ENCODE results near the gene BAIAP2. TPM values are rescaled to one million over a fixed set of nuclear protein-coding genes. Genes with fewer than 3 reads are reported as not detected.

BAIAP2 gene
- polyA plus RNA-seq, 2 of the 4 experiments (the other 2 are of a cell fraction) = 7.1 to 27.5 TPM

GRCh38 chr17:81080019-81080418, 45.1 kb downstream of the BAIAP2 start:
- Histone ChIP-seq H3K4me3 (no peak overlapping the region), H3K4me1 (no peaks in the 10 kb centered on the region), H3K9me3 (no peaks in the 10 kb centered on the region), H3K4me2 (no peak overlapping the region), H3K27ac (no peak overlapping the region)
- no peak for ATAC-seq
- DNase-seq (ENCODE audit: low read depth in 1 of 2, low spot score in 1 of 2) = no peak
- no peak for TF ChIP-seq CBX2 (IDR thresholded peaks at IDR 0.05; ENCODE audit: borderline replicate concordance, low read depth)
- TF ChIP-seq ZFP36 (IDR thresholded peaks at IDR 0.05; ENCODE audit: borderline replicate concordance, partially characterized antibody) = no peak
- no peak for TF ChIP-seq MAFK (IDR thresholded peaks at IDR 0.05; ENCODE audit: partially characterized antibody)
- no peak for TF ChIP-seq CHD4 (IDR thresholded peaks at IDR 0.05; ENCODE audit: borderline replicate concordance)
- TF ChIP-seq NR3C1 (IDR thresholded peaks at IDR 0.05) = no peak
- no peak for TF ChIP-seq NFE2L2 (conservative IDR thresholded peaks at IDR 0.05; ENCODE audit: low read length)
- TF ChIP-seq PBX3 (IDR thresholded peaks at IDR 0.05) = no peak
- TF ChIP-seq FOSB (CRISPR knock-in tag; IDR thresholded peaks at IDR 0.05) = no peak
- TF ChIP-seq KDM1A (IDR thresholded peaks at IDR 0.05; ENCODE audit: low read depth) = no peak
- TF ChIP-seq ZNF302 (CRISPR knock-in tag; IDR thresholded peaks at IDR 0.05) = no peak
- no peak for TF ChIP-seq TP53 (CRISPR knock-in tag; IDR thresholded peaks at IDR 0.05)
- no peak for TF ChIP-seq PHF8 (IDR thresholded peaks at IDR 0.05; ENCODE audit: borderline replicate concordance, low read depth)
- no peak for TF ChIP-seq RARB (CRISPR knock-in tag; IDR thresholded peaks at IDR 0.05)
- no peak for TF ChIP-seq E2F6 (IDR thresholded peaks at IDR 0.05; ENCODE audit: borderline replicate concordance, low read depth)
- TF ChIP-seq HOXB5 (CRISPR knock-in tag; IDR thresholded peaks at IDR 0.05) = no peak
- no peak for TF ChIP-seq SREBF2 (IDR thresholded peaks at IDR 0.05)
- TF ChIP-seq EHMT2 (IDR thresholded peaks at IDR 0.05; ENCODE audit: low read depth) = no peak
- TF ChIP-seq CTCF (IDR thresholded peaks at IDR 0.05) = no peak
- ChIA-PET POLR2A (no interaction called here), CTCF (interaction anchor here (1.5 to 4.0 kb wide), 7 partner anchors 9 to 56 kb away, joined by 4 to 23 read pairs (median 8); no protein-coding TSS in a partner anchor)
- no peak for FAIRE-seq
- WGBS (ENCODE audit: missing lambda C conversion rate) = 70% methylated on average over 19 of the region's 19 CpGs

GRCh38 chr17:81081222-81082176, 46.5 kb downstream of the BAIAP2 start:
- TF ChIP-seq USF2 (IDR thresholded peaks at IDR 0.05) (no peak), SREBF2 (IDR thresholded peaks at IDR 0.05) (no peak), ESRRA (IDR thresholded peaks at IDR 0.05; ENCODE audit: borderline replicate concordance, low read length) (no peak), FOSB (CRISPR knock-in tag; IDR thresholded peaks at IDR 0.05) (no peak), SMC3 (IDR thresholded peaks at IDR 0.05) (no peak), REST (IDR thresholded peaks at IDR 0.05) (no peak), POLR2AphosphoS2 (conservative IDR thresholded peaks at IDR 0.05; ENCODE audit: low read length) (no peak), ZFP36 (IDR thresholded peaks at IDR 0.05; ENCODE audit: borderline replicate concordance, partially characterized antibody) (no peak), FOSL2 (IDR thresholded peaks at IDR 0.05) (no peak), FOSL2 (CRISPR knock-in tag; IDR thresholded peaks at IDR 0.05) (no peak), KDM5A (IDR thresholded peaks at IDR 0.05) (no peak), HES2 (IDR thresholded peaks at IDR 0.05) (no peak), CBX2 (IDR thresholded peaks at IDR 0.05; ENCODE audit: borderline replicate concordance, low read depth) (no peak), HEYL (CRISPR knock-in tag; IDR thresholded peaks at IDR 0.05) (no peak), RFX5 (IDR thresholded peaks at IDR 0.05) (no peak)
- no peak for DNase-seq (ENCODE audit: low read depth in 1 of 2, low spot score in 1 of 2)
- CTCF ChIA-PET = interaction anchor here (0.8 to 4.0 kb wide), 7 partner anchors 10 to 58 kb away, joined by 3 to 23 read pairs (median 8); no protein-coding TSS in a partner anchor
- POLR2A ChIA-PET = no interaction called here
- no peaks in the 10 kb centered on the region for H3K9me3 ChIP-seq
- H3K4me2 ChIP-seq = no peak overlapping the region
- H3K4me1 ChIP-seq = no peaks in the 10 kb centered on the region
- H3K27ac ChIP-seq = no peak overlapping the region
- 87% methylated on average over 30 of the region's 33 CpGs for WGBS (ENCODE audit: missing lambda C conversion rate)
- FAIRE-seq = no peak
- no peak for ATAC-seq
- no peak overlapping the region for H3K4me3 ChIP-seq

Data from A549 (cell line).